Neural cell (in vitro differentiated cells): ENCODE measurements around the gene PANK1. TPM values are rescaled to one million over a fixed set of nuclear protein-coding genes. Genes with fewer than 3 reads are reported as not detected.

Experiments used
- H2AFZ ChIP-seq: fragments of 200-600, 300-800 bp; sonication (generic), shearing (Covaris generic); 2 replicates; pipeline ENCODE4 v1.6.0; 2014; ENCODE audit warnings: low read depth, mild to moderate bottlenecking, antibody characterized with exemption, low read length, moderate library complexity
- H3F3A ChIP-seq: fragments of 200-600 bp; shearing (Covaris generic); 2 replicates; pipeline ENCODE4 v1.6.1; 2016; ENCODE audit warnings: mild to moderate bottlenecking, moderate library complexity, mixed read lengths, antibody characterized with exemption, low read length; ENCODE audit not compliant: insufficient read depth, poor library complexity, severe bottlenecking
- H3K27ac ChIP-seq: fragments of 200-600, 300-800 bp; sonication (generic), shearing (Covaris generic); 2 replicates; pipeline ENCODE4 v1.5.1; 2014; ENCODE audit warnings: mild to moderate bottlenecking, low read length, moderate library complexity
- H3K27me3 ChIP-seq: fragments of 300-800, 200-600 bp; sonication (generic), shearing (Covaris generic); 2 replicates; pipeline ENCODE4 v1.6.0; 2014; ENCODE audit warnings: mild to moderate bottlenecking, low read depth, low read length, moderate library complexity; ENCODE audit not compliant: insufficient read depth
- H3K36me3 ChIP-seq: fragments of 300-800, 200-600 bp; sonication (generic), shearing (Covaris generic); 2 replicates; pipeline ENCODE4 v1.5.1; 2014; ENCODE audit warnings: mild to moderate bottlenecking, antibody characterized with exemption, low read length, moderate library complexity; ENCODE audit not compliant: insufficient read depth
- H3K4me2 ChIP-seq: fragments of 300-800, 200-600 bp; sonication (generic), shearing (Covaris generic); 2 replicates; pipeline ENCODE4 v1.6.0; 2014; ENCODE audit warnings: mild to moderate bottlenecking, low read length
- H3K4me3 ChIP-seq: fragments of 300-800, 200-600 bp; sonication (generic), shearing (Covaris generic); 2 replicates; pipeline ENCODE4 v1.5.1; 2014; ENCODE audit warnings: mild to moderate bottlenecking, low read length, moderate library complexity
- H3K79me2 ChIP-seq: fragments of 200-600 bp; shearing (Covaris generic); replicated peaks from 2 replicates; pipeline ENCODE4 v1.6.0; 2014; ENCODE audit warnings: mild to moderate bottlenecking, low read length, moderate library complexity; ENCODE audit not compliant: insufficient read depth
- H3K9ac ChIP-seq: fragments of 300-800, 200-600 bp; sonication (generic), shearing (Covaris generic); 2 replicates; pipeline ENCODE4 v1.6.1; 2016; ENCODE audit warnings: mild to moderate bottlenecking, low read length, mixed read lengths
- H3K9me2 ChIP-seq: fragments of 200-600 bp; shearing (Covaris generic); 2 replicates; pipeline ENCODE4 v1.6.1; 2016; ENCODE audit warnings: mild to moderate bottlenecking, low read length, mixed read lengths; ENCODE audit not compliant: insufficient read depth
- H3K9me3 ChIP-seq: fragments of 200-600, 300-800 bp; sonication (generic), shearing (Covaris generic); 2 replicates; pipeline ENCODE4 v1.6.1; 2016; ENCODE audit warnings: mild to moderate bottlenecking, mixed run types, low read length, moderate library complexity, mixed read lengths
- H4K20me1 ChIP-seq: fragments of 200-600 bp; shearing (Covaris generic); 2 replicates; pipeline ENCODE4 v1.6.1; 2016; ENCODE audit warnings: mild to moderate bottlenecking, mixed run types; ENCODE audit not compliant: insufficient read depth
- EP300 ChIP-seq: fragments of 450-650 bp; conservative IDR thresholded peaks from 2 replicates; pipeline ENCODE4 v1.6.1; 2014; ENCODE audit warnings: antibody characterized with exemption, mild to moderate bottlenecking, moderate library complexity; ENCODE audit not compliant: poor library complexity, severe bottlenecking
- EZH2 ChIP-seq: fragments of 200-600, 300-800 bp; shearing (Covaris generic), sonication (generic); IDR thresholded peaks from 2 replicates; pipeline ENCODE4 v1.6.1; 2014; ENCODE audit warnings: antibody characterized with exemption, low read length, borderline replicate concordance, mild to moderate bottlenecking; ENCODE audit not compliant: insufficient read depth, poor library complexity, severe bottlenecking
- MXI1 ChIP-seq: fragments of 450-650 bp; conservative IDR thresholded peaks from 2 replicates; pipeline ENCODE4 v1.6.1; 2014; ENCODE audit warnings: antibody characterized with exemption, mild to moderate bottlenecking; ENCODE audit not compliant: poor library complexity, severe bottlenecking
- POLR2AphosphoS5 ChIP-seq: IDR thresholded peaks from 2 replicates; pipeline ENCODE4 v1.6.1; 2012
- RAD21 ChIP-seq: fragments of 450-650 bp; conservative IDR thresholded peaks from 2 replicates; pipeline ENCODE4 v1.6.1; 2014; ENCODE audit warnings: antibody characterized with exemption, mild to moderate bottlenecking, moderate library complexity
- SMC3 ChIP-seq: fragments of 450-650 bp; conservative IDR thresholded peaks from 2 replicates; pipeline ENCODE4 v1.6.1; 2014; ENCODE audit warnings: antibody characterized with exemption, mild to moderate bottlenecking, moderate library complexity; ENCODE audit not compliant: poor library complexity
- TAF1 ChIP-seq: IDR thresholded peaks from 2 replicates; pipeline ENCODE4 v1.6.1; 2012; ENCODE audit warnings: low read depth
- polyA plus RNA-seq: library from polyadenylated mRNA; depleted of rRNA; stranded (reverse); fragments of >200 nt; gene quantifications from 2 replicates; pipeline ENCODE4 v1.2.3, GENCODE V29; 2014
- TF ChIP-seq, protein P1 (sequence below): fragments of 450-650 bp; IDR thresholded peaks from 2 replicates; pipeline ENCODE4 v1.5.1; 2014; ENCODE audit warnings: antibody characterized with exemption, mild to moderate bottlenecking, moderate library complexity; ENCODE audit not compliant: poor library complexity, severe bottlenecking
- TF ChIP-seq, protein P2 (sequence below): IDR thresholded peaks from 2 replicates; pipeline ENCODE4 v1.6.1; 2012; ENCODE audit warnings: borderline replicate concordance

Gene PANK1
- polyA plus RNA-seq, 1 donor from 2014 or later = 15.4 TPM

DNA sequence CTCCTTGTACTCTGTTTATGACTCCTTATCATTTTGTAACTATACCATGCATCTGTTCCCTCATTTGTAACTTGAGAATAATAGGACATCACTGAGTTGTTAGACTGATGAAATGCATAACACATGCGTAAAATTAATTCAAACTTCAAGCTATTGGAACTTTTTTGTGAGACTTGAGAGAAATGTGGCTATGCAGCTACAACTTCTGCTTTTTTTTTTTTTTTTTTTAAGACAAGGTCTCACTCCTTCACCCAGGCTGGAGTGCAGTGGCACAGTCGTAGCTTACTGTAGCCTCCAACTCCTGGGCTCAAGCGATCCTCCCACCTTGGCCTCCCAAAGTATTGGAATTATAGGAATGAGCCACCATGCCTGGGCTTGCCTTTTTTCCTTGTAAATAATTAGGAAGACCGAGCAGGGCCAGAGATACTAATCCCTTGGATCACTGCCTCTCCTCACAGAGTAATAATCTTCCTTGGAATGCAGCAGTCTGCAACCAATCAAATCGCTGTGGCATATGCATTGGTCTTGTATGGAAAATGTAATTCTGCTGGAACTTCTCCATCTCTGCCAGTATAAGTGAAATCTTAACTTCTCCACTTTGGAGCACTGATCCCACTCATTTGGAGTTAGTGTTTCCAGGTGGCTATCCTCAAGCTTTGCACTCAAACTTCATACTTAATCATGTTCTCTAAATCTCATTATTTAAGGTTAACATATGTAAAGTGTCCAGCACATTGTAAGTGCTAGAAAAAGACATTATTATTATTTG lies 2.0 kb upstream of the PANK1 start:
- H3K27me3 ChIP-seq = no peaks in the 10 kb centered on the region
- no peaks in the 10 kb centered on the region for H4K20me1 ChIP-seq
- no peak overlapping the region for H3K27ac ChIP-seq
- H2AFZ ChIP-seq = no peak overlapping the region
- no peak overlapping the region for H3K4me3 ChIP-seq
- no peaks in the 10 kb centered on the region for H3F3A ChIP-seq
- no peak overlapping the region for H3K9ac ChIP-seq
- H3K79me2 ChIP-seq = peaks cover 15% of the 10 kb centered on the region
- H3K9me2 ChIP-seq = no peaks in the 10 kb centered on the region
- no peaks in the 10 kb centered on the region for H3K36me3 ChIP-seq
- TF ChIP-seq EZH2 (no peak), TAF1 (no peak), RAD21 (no peak), POLR2AphosphoS5 (no peak), EP300 (no peak)
- TF ChIP-seq, protein P1, sequence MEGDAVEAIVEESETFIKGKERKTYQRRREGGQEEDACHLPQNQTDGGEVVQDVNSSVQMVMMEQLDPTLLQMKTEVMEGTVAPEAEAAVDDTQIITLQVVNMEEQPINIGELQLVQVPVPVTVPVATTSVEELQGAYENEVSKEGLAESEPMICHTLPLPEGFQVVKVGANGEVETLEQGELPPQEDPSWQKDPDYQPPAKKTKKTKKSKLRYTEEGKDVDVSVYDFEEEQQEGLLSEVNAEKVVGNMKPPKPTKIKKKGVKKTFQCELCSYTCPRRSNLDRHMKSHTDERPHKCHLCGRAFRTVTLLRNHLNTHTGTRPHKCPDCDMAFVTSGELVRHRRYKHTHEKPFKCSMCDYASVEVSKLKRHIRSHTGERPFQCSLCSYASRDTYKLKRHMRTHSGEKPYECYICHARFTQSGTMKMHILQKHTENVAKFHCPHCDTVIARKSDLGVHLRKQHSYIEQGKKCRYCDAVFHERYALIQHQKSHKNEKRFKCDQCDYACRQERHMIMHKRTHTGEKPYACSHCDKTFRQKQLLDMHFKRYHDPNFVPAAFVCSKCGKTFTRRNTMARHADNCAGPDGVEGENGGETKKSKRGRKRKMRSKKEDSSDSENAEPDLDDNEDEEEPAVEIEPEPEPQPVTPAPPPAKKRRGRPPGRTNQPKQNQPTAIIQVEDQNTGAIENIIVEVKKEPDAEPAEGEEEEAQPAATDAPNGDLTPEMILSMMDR = no peak
- TF ChIP-seq, protein P2, sequence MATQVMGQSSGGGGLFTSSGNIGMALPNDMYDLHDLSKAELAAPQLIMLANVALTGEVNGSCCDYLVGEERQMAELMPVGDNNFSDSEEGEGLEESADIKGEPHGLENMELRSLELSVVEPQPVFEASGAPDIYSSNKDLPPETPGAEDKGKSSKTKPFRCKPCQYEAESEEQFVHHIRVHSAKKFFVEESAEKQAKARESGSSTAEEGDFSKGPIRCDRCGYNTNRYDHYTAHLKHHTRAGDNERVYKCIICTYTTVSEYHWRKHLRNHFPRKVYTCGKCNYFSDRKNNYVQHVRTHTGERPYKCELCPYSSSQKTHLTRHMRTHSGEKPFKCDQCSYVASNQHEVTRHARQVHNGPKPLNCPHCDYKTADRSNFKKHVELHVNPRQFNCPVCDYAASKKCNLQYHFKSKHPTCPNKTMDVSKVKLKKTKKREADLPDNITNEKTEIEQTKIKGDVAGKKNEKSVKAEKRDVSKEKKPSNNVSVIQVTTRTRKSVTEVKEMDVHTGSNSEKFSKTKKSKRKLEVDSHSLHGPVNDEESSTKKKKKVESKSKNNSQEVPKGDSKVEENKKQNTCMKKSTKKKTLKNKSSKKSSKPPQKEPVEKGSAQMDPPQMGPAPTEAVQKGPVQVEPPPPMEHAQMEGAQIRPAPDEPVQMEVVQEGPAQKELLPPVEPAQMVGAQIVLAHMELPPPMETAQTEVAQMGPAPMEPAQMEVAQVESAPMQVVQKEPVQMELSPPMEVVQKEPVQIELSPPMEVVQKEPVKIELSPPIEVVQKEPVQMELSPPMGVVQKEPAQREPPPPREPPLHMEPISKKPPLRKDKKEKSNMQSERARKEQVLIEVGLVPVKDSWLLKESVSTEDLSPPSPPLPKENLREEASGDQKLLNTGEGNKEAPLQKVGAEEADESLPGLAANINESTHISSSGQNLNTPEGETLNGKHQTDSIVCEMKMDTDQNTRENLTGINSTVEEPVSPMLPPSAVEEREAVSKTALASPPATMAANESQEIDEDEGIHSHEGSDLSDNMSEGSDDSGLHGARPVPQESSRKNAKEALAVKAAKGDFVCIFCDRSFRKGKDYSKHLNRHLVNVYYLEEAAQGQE = no peak
- no peak overlapping the region for H3K4me2 ChIP-seq
- no peaks in the 10 kb centered on the region for H3K9me3 ChIP-seq

DNA sequence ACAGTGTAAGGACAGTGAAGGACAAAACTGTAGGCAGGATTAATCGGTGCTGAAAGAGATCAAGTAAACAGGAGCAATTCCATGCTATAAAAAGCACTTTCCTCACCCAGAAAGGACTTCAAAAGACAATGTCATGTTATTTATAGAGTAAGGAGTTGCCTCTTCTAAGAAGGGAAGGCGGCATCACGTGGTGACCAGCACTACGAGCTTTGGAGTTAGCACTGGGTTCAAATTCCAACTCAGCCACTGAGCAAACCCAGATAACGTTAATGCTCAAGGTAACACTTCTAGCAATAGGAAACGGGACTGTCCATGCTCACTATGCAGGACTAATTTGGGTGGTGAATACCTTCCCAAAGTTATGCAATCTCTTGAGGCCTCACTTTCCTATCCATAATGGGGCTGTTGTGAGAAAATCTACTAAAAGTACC lies 715 bp upstream of the PANK1 start:
- H3K27me3 ChIP-seq = no peaks in the 10 kb centered on the region
- H3K9ac ChIP-seq = peak overlapping the region; percentile 82
- no peaks in the 10 kb centered on the region for H3K36me3 ChIP-seq
- no peaks in the 10 kb centered on the region for H3K9me2 ChIP-seq
- H2AFZ ChIP-seq = peak overlapping the region; percentile 43
- peak overlapping the region; percentile 71 for H3K4me2 ChIP-seq
- H3K79me2 ChIP-seq = peaks cover 27% of the 10 kb centered on the region
- no peaks in the 10 kb centered on the region for H3K9me3 ChIP-seq
- no peaks in the 10 kb centered on the region for H4K20me1 ChIP-seq
- H3F3A ChIP-seq = no peaks in the 10 kb centered on the region
- peak overlapping the region; percentile 93 for H3K4me3 ChIP-seq
- TF ChIP-seq, protein P1 = no peak
- TF ChIP-seq TAF1 (no peak), SMC3 (no peak), POLR2AphosphoS5 (no peak), EP300 (no peak), EZH2 (no peak), MXI1 (no peak), RAD21 (no peak)
- TF ChIP-seq, protein P2 = no peak
- H3K27ac ChIP-seq = no peak overlapping the region
